GM12873 (cell line): ENCODE measurements around the gene UBL4B.

Experiments used
- TF ChIP-seq, protein P1 (sequence below): IDR thresholded peaks from 2 replicates; pipeline ENCODE4 v1.5.1; 2012; ENCODE audit warnings: low read depth, mild to moderate bottlenecking, moderate library complexity, low read length, control low read depth; ENCODE audit not compliant: insufficient read depth; ENCODE audit errors: missing control alignments

Gene UBL4B

DNA sequence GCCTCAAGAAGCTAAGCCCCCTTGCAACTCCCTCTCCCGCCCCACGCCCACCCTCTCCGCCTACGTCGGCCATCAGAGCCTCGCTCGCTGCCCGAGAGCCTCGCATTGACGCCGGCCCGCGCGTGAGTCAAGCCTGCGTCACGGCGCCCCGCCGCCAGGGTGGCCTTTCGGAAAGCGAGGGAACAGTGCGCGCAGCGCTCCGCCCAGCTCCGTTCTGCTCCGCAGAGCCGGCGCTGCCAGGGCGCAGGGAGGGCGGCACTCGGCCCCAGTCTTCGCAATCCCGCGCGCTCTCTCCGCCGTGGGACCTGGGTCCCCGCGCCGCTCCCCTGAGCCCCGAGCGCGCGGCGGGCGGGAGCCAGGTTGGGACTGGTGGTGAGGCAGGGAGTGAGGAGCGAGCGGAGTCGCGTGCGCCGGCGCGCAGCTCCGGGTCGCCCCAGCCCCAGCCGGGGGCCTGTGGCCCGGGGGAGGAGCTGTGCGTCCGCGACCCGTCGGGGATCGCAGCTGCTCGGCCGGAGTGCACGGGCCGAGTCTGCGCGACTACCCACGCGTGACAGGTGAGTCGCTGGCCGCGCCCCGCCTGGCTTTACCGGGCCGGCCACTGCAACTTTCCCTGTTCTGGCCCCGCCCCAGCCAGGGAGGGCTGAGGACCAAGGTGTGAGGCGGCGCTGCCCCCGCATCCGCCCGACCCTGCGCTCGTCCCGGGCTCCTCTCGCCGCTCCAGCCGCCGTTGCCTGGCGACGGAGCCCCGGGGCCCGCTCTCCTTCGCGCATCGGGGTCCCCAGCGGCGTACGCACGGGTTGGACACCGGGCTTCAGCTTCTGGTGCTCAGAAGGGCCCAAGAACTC lies 38.3 kb downstream of the UBL4B start, which contains the start of gene SLC6A17:
TSS of gene SLC6A17 (plus strand) at position 165 of the 845 bp plus-strand sequence. CDS start 16,436 bp downstream, outside the sequence.
- TF ChIP-seq, protein P1, sequence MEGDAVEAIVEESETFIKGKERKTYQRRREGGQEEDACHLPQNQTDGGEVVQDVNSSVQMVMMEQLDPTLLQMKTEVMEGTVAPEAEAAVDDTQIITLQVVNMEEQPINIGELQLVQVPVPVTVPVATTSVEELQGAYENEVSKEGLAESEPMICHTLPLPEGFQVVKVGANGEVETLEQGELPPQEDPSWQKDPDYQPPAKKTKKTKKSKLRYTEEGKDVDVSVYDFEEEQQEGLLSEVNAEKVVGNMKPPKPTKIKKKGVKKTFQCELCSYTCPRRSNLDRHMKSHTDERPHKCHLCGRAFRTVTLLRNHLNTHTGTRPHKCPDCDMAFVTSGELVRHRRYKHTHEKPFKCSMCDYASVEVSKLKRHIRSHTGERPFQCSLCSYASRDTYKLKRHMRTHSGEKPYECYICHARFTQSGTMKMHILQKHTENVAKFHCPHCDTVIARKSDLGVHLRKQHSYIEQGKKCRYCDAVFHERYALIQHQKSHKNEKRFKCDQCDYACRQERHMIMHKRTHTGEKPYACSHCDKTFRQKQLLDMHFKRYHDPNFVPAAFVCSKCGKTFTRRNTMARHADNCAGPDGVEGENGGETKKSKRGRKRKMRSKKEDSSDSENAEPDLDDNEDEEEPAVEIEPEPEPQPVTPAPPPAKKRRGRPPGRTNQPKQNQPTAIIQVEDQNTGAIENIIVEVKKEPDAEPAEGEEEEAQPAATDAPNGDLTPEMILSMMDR = no peak

DNA sequence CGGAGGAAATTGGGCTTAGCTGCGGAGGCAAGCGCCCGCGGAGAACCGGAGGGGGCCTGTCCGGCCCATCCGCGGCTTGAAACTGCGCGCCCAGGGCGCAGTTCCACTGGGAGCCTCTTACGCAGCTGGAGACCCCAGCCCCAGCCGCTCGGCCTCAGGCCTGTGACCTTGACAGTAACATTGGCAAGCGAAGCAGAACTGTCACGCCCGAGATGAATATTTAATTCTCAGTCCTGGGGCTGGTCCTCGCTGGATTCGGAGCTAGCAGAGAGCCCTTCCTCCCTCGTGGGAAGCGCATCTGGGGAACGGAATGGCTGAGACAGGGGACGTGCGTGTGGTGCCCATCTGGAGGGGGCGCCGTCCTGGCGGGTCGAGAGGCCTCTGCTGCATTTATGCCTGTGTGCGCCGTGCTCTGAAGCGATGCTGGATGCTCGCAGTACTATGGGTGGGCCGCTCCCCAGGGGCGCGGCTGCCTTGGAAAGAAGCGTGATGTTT lies 39.0 kb downstream of the UBL4B start:
- TF ChIP-seq, protein P1 = no peak

DNA sequence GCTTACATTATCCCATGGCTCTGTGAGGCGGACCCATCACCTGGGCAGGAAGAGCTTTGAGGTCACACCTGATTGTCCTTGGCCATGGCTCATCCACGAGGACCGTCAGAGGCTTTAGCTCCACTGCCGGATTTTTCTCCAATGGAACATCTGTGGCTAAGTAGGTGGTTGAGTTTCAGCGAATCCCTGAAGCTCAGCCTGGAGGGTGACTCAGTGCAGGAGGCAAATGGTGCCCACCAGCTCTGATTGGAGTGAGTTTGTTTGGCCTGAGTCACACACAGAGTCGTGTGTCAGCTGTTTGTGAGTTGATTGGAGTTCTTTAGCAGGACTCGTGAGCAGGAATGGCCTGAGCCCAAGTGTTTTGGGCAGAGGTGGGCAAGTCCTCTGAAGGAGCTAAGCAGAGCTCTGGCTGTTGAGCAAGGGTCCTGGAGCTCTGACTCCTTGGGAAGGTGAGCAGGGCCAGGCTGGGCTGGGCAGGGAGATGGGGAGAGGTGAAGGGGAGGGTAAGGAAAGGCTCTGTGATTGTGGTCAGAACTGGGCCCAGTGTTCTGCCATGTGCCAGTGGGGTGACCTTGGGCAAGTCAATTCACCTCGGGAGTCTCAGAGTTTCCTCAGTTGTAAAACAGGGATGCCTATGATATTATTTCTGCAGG lies 40.0 kb downstream of the UBL4B start:
- TF ChIP-seq, protein P1 = no peak

DNA sequence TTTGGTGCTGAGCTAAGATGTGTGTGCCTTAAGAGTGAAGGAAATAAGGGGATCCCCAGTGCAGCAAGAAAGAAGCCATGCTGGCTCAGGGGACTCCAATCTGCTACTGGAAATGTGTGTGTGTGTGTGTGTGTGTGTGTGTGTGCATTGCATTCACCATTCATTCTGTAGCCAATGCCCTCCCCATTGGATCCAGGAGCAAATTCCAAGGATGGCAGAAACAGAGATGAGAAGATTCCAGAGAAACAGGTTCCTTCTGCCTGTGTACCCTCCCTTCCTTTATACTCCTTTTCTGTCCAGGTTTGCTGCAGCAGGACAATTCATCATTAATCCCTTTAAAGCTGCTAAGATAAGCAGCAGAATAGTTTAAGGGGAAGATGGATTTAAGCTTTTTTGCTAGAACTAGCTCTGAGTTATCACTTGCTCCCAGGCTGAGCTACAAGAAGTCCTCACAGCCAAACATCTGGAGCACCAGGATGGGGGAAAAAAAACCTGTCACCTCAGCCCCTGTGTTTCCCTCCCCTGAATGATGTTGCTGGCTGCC lies 41.2 kb downstream of the UBL4B start:
- TF ChIP-seq, protein P1 = no peak

DNA sequence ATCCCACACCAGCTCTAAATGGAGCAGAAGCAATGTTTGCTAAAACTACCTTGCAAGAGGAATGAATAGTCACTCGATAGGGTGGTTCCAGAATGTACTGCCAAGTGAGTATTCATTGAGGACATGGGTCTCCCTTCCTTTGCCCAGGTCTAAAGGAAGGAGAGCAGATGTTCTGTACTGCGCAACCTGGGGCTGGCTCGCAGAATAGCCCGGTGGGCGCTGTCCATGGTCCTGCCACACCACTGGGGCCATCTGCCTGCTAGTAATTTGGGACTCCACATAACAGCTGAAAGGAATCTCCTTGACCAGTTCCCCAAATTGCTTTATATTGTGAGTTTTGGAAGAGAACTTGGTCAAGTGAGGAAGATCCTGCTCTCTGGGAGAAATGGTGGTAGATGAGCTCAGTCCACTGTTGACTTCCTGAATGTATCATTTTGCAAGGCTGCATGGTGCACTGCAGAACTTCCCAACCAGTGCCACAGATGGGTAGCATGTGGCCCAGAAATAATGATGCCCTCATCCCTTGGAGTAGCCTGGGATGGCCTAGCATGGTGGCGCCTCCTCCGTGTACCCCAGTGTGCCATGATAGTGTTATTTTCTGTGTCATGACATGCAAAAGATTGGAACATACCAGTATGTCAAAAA lies 43.8 kb downstream of the UBL4B start:
- TF ChIP-seq, protein P1 = no peak

GRCh38 chr1:110158261-110158660 lies 46.0 kb downstream of the UBL4B start:
- TF ChIP-seq, protein P1 = no peak
